Osteoblast (primary cell): ENCODE results near the gene MROH8. TPM values are rescaled to one million over a fixed set of nuclear protein-coding genes. Genes with fewer than 3 reads are reported as not detected.

Experiments
- DNase-seq: peaks from one replicate; pipeline ENCODE4 v3.0.0; 2011; ENCODE audit warnings: low spot score, mixed read lengths; ENCODE audit not compliant: insufficient read length; ENCODE audit errors: missing footprints
- H2AFZ ChIP-seq: 2 replicates; pipeline ENCODE4 v1.6.0; 2011; ENCODE audit warnings: mild to moderate bottlenecking, low read length
- H3K27ac ChIP-seq: 2 replicates; pipeline ENCODE4 v1.5.1; 2011; ENCODE audit warnings: mild to moderate bottlenecking, low read depth, low read length, moderate library complexity
- H3K27me3 ChIP-seq: 2 replicates; pipeline ENCODE4 v1.6.0; 2012; ENCODE audit warnings: mild to moderate bottlenecking, control low read depth, inconsistent platforms, low read length, moderate library complexity; ENCODE audit not compliant: insufficient read depth
- H3K36me3 ChIP-seq: 2 replicates; pipeline ENCODE4 v1.5.1; 2011; ENCODE audit warnings: mild to moderate bottlenecking, low read length, control low read depth, moderate library complexity; ENCODE audit not compliant: insufficient read depth
- H3K4me1 ChIP-seq: 2 replicates; pipeline ENCODE4 v1.5.1; 2011; ENCODE audit warnings: mild to moderate bottlenecking, low read length, control low read depth, moderate library complexity; ENCODE audit not compliant: insufficient read depth
- H3K4me2 ChIP-seq: 2 replicates; pipeline ENCODE4 v1.6.0; 2011; ENCODE audit warnings: mild to moderate bottlenecking, low read length; ENCODE audit not compliant: insufficient read depth
- H3K4me3 ChIP-seq: fragments of 200-600 bp; sonication (generic); 3 replicates; pipeline ENCODE4 v1.5.1; 2012; ENCODE audit warnings: mild to moderate bottlenecking, low read length, inconsistent platforms; ENCODE audit not compliant: insufficient read depth
- H3K79me2 ChIP-seq: 2 replicates; pipeline ENCODE4 v1.6.0; 2012; ENCODE audit warnings: mild to moderate bottlenecking, low read length, control low read depth, inconsistent platforms; ENCODE audit not compliant: insufficient read depth
- H3K9me3 ChIP-seq: 2 replicates; pipeline ENCODE4 v1.5.1; 2011; ENCODE audit warnings: low read depth, low read length, control low read depth
- H4K20me1 ChIP-seq: 2 replicates; pipeline ENCODE4 v1.6.0; 2012; ENCODE audit warnings: mild to moderate bottlenecking, low read length, control low read depth; ENCODE audit not compliant: insufficient read depth
- CTCF ChIP-seq: IDR thresholded peaks from 2 replicates; pipeline ENCODE4 v1.5.1; 2011; ENCODE audit warnings: mild to moderate bottlenecking, low read depth, low read length, moderate library complexity; ENCODE audit errors: extremely low read depth
- total RNA-seq: library from RNA; depleted of rRNA; stranded (reverse); fragments of >200 nt; gene quantifications from 2 replicates; pipeline ENCODE4 v1.2.3, GENCODE V29; 2012

MROH8 gene
- total RNA-seq, 1 donor, result 1.1 TPM

GRCh38 chr20:37161830-37162549, 17.4 kb downstream of the MROH8 start:
- Histone ChIP-seq H3K79me2 (no peaks in the 10 kb centered on the region), H3K36me3 (no peaks in the 10 kb centered on the region), H3K27ac (no peak overlapping the region), H3K27me3 (peaks cover 5% of the 10 kb centered on the region), H3K9me3 (no peaks in the 10 kb centered on the region), H3K4me1 (no peaks in the 10 kb centered on the region), H2AFZ (no peak overlapping the region), H3K4me2 (no peak overlapping the region), H3K4me3 (no peak overlapping the region), H4K20me1 (no peaks in the 10 kb centered on the region)
- no peak for DNase-seq
- no peak for TF ChIP-seq CTCF

- H3K4me3 ChIP-seq, result no peak overlapping the region
- H3K27me3 ChIP-seq, result peaks cover 5% of the 10 kb centered on the region
- no peak for TF ChIP-seq CTCF
- no peak overlapping the region for H3K4me2 ChIP-seq
- H3K27ac ChIP-seq, result no peak overlapping the region
- H4K20me1 ChIP-seq, result no peaks in the 10 kb centered on the region
- H3K79me2 ChIP-seq, result no peaks in the 10 kb centered on the region
- H2AFZ ChIP-seq, result no peak overlapping the region
- no peak for DNase-seq
- no peaks in the 10 kb centered on the region for H3K4me1 ChIP-seq
- no peaks in the 10 kb centered on the region for H3K9me3 ChIP-seq
- no peaks in the 10 kb centered on the region for H3K36me3 ChIP-seq
Measured at GRCh38 chr20:37160683-37161082, 18.7 kb downstream of the MROH8 start.

GRCh38 chr20:37158248-37158647, 21.1 kb downstream of the MROH8 start:
- H3K4me1 ChIP-seq, result no peaks in the 10 kb centered on the region
- no peaks in the 10 kb centered on the region for H4K20me1 ChIP-seq
- DNase-seq, result no peak
- H3K36me3 ChIP-seq, result no peaks in the 10 kb centered on the region
- H2AFZ ChIP-seq, result no peak overlapping the region
- H3K27ac ChIP-seq, result no peak overlapping the region
- no peak for TF ChIP-seq CTCF
- H3K79me2 ChIP-seq, result no peaks in the 10 kb centered on the region
- peaks cover 5% of the 10 kb centered on the region for H3K27me3 ChIP-seq
- H3K9me3 ChIP-seq, result no peaks in the 10 kb centered on the region
- H3K4me3 ChIP-seq, result no peak overlapping the region
- H3K4me2 ChIP-seq, result no peak overlapping the region

- H3K36me3 ChIP-seq, result no peaks in the 10 kb centered on the region
- no peaks in the 10 kb centered on the region for H3K9me3 ChIP-seq
- H3K27ac ChIP-seq, result no peak overlapping the region
- H3K79me2 ChIP-seq, result no peaks in the 10 kb centered on the region
- no peak for TF ChIP-seq CTCF
- no peak overlapping the region for H2AFZ ChIP-seq
- no peaks in the 10 kb centered on the region for H4K20me1 ChIP-seq
- H3K4me2 ChIP-seq, result no peak overlapping the region
- no peak for DNase-seq
- no peaks in the 10 kb centered on the region for H3K4me1 ChIP-seq
- no peaks in the 10 kb centered on the region for H3K27me3 ChIP-seq
- H3K4me3 ChIP-seq, result no peak overlapping the region
Measured at GRCh38 chr20:37155987-37156386, 23.4 kb downstream of the MROH8 start.
